GM21360 (cell line): ENCODE measurements around the gene ADRA2A.

Source experiments
- ATAC-seq: cut with Tn5 transposase; IDR thresholded peaks from one replicate; pipeline ENCODE4 v1.9.1; 2021; ENCODE audit warnings: mild to moderate bottlenecking, moderate library complexity; ENCODE audit not compliant: unreplicated experiment

Gene ADRA2A

DNA sequence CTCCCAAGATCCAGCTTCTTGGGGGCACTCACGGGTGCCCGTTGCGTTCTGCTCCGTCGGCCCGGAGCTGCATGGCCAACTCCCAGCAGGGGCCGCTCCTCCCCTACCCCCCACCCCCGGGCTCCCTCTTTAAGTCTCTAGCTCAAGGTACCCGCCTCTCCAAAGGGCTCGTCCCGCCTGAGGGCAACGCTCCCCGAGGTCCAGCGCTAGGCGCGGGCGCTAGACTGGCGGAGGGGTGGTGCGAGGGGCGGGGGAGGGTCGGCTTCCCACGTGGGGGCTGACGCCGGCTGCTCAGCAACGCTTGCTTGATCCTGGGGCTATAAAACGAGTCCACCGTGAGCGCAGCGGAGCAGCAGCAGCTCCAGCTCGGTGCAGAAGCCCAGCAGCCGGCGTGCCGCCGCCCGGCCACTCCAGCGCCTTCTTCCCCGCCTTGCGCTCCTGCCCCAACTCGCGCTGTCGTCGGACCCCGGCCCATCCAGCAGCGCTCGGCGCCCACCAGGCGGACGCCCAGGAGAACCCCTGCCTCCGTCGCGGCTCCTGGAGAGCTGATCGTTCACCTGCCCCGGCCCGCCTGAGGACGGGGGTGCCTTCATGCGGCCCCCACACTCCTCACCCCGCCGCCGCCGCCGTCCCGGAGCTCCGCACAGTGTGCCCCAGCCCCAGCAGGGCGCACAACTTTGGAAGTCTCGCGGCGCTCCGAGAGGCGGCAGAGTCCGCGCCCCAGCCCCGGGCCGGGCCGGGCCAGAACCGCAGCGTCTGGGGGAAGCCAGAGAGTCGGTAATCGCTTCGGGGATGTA, at the start of gene ADRA2A:
Gene ADRA2A, plus strand, starts transcription at position 348 of the 797 bp plus-strand sequence. CDS start 968 bp downstream, outside the sequence.
- peak; percentile 27 for ATAC-seq

DNA sequence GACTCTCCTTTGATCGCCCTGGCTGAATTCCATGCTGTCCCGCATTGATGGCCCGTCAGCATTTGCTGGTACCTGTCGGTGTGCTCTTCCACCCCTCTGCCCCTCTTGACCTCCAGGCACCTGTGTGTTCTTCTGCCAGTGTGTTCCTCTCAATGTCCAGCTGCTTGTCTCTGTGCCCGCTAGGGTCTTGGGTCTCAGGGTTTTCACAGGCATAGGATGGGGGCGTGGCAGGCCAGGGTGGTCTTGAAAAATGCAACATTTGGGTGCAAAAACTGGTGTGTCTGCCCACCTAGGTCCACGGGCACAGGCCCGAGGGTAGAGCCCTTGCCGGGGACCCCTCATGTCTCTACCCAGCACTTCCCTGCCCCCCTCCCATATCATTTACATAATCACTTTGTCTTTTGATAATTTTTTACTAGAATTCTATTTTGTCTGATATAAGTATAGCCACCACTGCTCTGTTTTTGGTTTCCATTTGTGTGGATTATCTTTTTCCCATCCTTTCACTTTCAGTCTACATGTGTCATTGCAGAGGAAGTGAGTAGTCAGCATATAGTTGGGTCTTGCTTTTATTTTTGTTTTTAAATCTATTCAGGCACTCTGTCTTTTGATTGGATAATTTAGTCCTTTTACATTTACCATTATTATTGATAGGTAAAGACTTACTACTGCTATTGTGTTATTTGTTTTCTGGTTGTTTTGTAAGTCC, 46.6 kb upstream of the ADRA2A start:
- ATAC-seq, result peak; percentile 60

DNA sequence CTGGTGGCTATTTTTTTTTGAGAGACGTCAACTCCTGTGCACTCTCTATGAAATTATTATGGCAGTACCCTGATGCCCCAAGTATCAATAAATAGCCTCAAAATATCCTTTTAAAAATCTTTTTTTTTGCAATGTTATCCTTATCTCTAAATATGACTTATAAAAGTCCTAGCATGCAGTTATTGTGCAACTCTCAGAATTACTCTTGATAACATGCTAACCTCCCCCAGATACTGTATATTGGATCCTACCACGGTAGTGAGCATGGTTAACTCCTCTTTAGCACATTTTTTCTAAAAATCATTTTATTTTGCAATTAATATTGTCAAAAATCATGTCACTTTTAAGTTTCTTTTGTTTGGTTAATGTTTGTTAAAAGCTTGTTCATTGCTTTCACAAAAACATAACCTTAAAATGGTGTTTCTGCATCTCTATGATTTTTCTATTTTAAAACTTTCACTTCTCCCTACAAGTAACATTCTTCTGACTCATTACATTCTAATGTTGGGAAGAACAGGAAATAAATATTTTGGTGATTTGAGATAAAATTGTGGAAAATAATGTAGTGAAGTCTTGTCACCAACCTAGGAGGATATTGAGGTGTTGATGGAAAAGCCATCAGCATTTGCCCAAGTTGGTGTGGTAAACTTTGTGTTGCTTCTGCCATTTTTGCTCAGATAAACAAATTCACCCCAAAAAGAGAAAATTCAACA, 42.1 kb upstream of the ADRA2A start:
- no peak for ATAC-seq

DNA sequence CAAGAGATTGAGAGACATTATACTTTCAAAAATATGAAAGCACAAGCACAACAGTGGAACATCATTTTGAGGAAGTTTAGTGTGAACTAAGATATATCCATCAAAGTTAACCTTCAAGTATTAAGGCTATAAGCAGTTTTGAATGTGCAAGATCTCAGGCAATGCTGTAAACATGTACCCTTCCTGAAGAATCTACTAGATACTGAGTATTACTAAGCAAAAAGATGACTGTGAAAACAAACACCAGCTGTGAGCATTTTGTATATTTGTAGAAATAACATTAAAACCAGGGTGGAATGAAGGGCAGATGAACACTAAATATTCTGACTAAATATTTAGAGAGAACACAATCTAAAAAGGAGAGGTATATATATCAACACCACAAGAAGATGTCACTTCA, 41.3 kb upstream of the ADRA2A start:
- ATAC-seq, result no peak

DNA sequence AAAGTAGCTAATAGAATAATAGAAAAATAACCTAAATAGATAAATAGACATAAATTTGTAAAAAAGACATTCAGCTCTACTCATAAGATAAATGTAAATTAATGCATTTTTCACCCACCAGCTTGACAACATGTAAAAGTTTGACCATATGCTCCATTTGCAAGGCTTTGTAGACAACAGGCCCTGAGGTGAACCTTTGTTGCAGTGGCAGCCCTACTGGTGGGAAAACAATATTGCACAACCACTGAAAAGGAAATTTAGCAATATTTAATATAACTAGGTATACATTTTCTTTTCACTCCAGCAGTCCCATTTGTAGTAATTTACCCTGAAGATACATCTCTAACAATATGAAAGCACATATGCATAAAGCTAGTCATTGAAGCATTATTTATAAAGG, 39.0 kb upstream of the ADRA2A start:
- no peak for ATAC-seq

DNA sequence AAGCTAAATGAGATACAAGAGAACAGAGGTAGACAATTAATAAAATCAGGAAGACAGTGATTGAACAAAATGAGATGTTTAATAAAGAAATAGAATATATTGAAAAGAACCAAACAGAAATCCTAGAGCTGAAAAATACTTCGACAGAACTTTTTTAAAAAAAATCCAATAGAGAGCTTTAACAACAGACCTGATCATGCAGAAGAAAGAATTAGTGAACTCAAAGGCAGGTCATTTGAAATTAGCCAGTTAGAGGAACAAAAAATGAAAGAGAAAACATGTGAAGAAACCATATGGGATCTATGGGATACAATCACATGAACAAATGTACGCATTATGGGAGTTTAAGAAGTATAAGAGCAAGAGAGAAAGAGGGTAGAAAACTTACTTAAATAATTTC, 37.3 kb upstream of the ADRA2A start:
- ATAC-seq, result no peak

DNA sequence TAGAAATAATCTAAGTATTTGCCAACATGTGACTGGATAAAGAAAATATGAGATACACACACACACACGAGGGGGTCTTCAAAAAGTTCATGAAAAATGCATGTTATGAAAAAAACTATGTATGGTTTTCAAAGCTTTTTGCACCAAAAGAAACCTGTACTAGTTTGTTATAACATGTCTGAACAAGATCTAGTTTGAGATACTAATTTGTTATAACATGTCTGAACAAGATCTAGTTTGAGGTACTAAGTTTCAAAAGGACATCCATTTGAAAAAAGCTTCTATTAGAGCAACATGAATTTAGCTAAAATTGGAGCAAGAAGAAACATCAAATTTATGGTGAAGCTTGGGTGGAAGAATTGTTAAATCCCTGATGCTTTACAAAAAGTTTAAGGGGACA, 19.8 kb upstream of the ADRA2A start:
- no peak for ATAC-seq

DNA sequence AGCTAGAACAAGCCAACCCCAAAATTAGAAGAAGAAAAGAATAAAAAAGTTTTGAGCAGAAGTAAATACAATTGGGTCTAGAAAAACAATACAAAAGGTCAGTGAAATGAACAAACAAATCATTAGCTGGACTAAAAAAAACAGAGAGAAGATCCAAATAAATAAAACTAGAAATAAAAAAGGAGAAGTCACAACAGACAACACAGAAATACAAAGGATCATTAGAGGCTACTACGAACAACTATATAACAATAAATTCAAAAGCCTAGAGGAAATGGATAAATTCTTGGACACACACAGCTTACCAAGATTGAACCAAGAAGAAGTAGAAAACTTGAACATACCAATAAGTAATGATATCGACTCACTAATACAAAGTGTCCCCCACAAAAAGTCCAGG, 13.4 kb upstream of the ADRA2A start:
- no peak for ATAC-seq

DNA sequence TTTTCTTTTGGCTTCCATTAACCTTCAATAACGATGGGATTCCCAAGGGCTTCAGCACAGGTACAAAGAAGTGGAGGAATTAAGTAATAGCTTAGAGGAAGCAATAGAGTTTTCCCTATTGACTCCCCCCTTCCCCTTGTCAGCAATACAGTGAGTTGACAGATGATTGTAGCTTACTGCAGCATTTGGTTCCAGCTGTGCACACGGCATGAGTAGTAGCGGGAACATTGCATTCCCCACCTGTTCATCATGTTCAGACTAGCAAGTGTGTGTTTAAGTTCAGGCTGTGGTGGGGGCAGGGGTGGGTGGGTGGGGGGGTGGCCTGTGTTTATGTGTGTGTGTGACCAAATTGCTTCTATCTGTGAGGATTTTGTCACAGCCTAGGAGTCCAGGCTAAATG, 4.6 kb upstream of the ADRA2A start:
- no peak for ATAC-seq

DNA sequence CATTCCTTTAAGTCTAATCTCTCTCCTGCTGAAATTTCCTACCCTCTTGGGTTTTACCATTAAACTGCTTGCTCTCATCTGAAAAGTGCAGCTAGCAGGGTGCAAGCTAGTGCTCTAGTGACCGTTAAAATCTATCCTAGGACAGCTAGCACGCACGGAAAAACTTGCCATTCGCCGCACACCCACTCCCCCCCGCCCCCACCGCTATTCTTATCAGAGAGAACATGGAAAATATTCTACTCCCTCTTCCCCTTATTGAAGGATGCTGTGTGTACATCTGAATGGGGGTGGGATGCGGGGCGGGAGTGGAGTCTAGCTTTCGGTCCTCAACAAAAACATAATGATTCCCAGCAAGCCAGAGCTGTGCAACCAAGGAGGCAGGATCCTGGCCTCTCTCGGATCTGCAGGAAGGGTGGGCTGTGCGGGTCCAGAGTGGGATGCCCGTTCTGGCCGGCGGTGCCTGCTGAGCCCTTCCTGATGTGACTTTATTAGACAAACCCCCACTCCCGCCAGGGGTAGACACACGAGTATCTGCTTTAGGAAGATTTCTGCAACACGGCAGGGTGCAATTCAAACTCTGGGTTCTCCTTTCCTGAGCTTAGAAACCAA, 1.1 kb upstream of the ADRA2A start:
- ATAC-seq, result peak; percentile 7

DNA sequence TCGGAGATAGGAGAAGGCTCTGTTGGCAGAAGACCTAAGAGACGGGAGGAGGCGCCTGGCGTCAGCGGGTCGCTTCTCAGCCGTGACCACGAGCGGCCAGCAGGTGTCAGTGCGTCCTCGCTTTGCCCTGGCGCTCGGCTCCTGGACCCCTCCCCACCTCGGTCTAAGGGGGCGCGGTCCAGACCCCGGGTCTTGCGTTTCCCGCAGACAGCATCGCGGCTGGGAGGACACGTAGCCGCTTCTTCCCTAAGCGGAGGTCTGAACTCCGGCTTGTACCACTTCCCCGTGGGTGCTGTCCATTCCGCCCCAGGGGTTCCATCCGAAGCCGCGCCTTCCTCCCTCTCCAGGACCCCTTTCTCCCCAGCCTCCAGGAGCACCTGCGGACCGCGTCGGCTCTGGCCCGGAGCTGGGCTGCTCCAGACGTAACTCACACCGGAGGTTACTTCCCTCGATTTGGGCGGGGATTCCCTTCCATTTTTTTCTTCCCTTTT, 593 bp upstream of the ADRA2A start:
- ATAC-seq, result peak; percentile 76

DNA sequence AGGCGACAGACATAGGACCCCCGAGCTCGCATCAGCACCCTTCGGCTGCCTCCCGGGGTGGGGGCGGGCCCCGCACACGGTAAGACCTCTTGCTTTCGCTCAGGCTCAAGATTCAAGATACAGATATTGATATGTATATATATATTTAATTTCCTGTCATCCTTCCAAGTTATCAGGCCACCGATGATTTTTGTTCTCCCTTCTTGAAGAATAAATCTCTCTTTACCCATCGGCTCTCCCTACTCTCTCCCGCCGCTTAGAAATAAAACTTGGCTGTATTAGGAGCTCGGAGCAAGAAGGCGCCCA, 603 bp downstream of the ADRA2A start:
- ATAC-seq, result no peak

DNA sequence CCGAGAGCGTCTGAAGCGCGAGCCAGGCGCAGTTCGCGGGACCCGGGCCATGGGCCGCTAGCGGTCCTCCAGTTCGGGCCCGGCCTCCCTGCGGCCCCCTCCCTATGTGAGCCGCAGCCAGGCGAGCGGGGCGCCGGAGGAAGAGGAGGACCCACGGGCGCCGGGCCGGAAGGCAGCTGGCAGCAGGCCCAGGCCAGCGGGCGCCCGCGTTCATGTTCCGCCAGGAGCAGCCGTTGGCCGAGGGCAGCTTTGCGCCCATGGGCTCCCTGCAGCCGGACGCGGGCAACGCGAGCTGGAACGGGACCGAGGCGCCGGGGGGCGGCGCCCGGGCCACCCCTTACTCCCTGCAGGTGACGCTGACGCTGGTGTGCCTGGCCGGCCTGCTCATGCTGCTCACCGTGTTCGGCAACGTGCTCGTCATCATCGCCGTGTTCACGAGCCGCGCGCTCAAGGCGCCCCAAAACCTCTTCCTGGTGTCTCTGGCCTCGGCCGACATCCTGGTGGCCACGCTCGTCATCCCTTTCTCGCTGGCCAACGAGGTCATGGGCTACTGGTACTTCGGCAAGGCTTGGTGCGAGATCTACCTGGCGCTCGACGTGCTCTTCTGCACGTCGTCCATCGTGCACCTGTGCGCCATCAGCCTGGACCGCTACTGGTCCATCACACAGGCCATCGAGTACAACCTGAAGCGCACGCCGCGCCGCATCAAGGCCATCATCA, 1.1 kb downstream of the ADRA2A start:
- ATAC-seq, result no peak

DNA sequence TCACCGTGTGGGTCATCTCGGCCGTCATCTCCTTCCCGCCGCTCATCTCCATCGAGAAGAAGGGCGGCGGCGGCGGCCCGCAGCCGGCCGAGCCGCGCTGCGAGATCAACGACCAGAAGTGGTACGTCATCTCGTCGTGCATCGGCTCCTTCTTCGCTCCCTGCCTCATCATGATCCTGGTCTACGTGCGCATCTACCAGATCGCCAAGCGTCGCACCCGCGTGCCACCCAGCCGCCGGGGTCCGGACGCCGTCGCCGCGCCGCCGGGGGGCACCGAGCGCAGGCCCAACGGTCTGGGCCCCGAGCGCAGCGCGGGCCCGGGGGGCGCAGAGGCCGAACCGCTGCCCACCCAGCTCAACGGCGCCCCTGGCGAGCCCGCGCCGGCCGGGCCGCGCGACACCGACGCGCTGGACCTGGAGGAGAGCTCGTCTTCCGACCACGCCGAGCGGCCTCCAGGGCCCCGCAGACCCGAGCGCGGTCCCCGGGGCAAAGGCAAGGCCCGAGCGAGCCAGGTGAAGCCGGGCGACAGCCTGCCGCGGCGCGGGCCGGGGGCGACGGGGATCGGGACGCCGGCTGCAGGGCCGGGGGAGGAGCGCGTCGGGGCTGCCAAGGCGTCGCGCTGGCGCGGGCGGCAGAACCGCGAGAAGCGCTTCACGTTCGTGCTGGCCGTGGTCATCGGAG, 1.8 kb downstream of the ADRA2A start:
- no peak for ATAC-seq

DNA sequence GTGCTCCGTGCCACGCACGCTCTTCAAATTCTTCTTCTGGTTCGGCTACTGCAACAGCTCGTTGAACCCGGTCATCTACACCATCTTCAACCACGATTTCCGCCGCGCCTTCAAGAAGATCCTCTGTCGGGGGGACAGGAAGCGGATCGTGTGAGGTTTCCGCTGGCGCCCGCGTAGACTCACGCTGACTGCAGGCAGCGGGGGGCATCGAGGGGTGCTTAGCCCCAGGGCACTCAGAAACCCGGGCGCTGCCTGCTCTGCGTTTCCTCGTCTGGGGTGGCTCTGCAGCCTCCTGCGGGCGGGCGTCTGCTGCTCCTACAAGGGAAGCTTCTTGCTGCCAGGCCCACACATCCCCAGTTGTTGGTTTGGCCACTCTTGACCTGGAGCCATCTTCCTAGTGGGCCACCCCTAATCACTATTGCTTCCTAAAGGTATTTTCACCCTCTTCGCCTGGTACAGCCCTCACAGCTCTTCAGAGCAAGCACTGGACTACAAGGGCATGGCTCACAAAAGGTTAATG, 2.5 kb downstream of the ADRA2A start:
- no peak for ATAC-seq

DNA sequence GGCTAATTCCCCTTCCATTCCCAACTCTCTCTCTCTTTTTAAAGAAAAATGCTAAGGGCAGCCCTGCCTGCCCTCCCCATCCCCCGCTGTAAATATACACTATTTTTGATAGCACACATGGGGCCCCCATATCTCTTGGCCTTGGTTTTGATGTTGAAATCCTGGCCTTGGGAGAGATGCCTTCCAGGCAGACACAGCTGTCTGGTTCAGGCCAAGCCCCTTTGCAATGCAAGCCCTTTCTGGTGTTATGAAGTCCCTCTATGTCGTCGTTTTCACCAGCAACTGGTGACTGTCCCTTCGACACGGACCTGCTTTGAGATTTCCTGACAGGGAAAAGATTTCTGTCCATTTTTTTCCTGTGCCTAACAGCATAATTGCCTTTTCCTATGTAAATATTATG, 3.0 kb downstream of the ADRA2A start:
- no peak for ATAC-seq

DNA sequence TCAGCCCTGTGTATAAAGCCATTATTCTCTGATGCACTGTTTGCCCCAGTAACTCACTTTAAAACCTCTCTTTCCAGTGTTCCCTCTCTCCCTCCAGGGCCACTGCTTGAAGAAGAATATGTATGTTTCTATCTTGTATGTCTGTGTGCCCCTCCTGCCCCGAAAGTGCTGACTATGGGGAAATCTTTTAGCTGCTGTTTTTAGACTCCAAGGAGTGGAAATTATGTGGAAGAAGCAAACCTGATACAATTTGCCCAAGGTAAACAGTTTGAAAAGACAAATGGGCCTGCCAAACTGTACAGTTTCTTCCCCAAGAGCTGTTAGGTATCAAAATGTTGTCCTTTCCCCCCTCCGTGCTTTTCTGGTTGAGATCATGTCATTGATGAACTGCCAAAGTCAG, 3.4 kb downstream of the ADRA2A start:
- ATAC-seq, result no peak

DNA sequence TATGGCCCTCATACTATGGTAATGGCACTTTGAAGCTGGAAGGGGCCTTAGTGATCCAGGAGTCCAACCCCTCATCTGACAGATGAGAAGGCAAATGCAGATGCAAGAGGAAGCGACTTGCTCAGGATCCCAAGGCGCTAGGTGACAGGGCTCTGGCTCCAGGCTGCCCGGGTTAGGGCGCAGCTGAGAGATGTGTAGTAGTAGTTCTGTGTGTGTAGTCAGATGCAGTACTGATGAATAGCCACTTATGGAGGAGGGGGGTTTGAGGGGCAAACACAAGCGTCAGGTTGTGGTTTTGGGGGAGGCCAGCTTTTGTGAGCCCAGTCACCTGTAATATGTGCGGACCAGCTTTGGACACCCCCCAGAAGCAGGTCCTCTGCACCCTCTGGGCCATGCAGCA, 4.8 kb downstream of the ADRA2A start:
- ATAC-seq, result no peak

DNA sequence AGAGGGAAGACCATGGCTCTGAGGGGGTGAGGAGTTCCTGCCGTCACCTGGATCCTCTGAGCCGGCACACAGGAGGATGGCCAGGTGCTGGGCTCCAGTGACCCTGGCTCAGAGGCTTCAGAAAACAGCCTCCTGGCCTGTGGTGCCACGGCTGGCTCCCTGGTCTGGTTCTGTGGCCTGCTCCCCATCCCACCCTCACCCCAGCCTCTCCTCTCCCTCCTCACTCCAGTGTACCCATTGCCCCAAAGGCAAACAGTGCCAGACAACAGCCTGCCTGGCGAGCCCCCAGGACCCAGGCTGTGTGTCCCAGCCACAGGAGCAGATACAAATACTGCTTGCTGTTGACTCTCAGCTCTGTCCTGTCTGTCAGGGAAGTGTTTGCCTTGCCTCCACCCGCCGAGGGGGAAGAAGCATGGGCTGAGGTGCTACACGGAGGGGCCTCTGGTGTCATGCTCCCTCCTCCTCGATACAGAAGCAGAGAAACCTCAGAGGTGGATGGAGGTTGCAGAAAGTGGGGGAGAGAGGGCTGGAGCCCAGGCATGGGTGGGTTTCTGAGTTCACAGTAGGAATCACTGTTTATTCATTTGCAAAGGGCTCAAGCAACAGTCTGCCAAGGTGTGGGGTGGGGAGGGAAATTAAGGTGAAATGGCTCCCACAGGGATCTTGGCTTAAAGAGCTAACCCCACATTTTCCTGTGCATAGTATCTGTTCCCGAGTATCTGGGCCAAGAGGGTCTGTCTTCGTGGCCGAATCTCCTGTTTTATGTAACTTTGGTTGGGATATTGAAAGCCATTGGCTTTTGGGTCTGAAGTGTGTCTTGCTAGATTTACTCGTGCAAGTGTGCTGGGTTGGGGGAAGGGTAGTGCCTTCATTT, 5.5 kb downstream of the ADRA2A start:
- no peak for ATAC-seq
